NCI-H1436 treated with DMSO at 0.1 percent for 48 hours (cell line): ENCODE results near the gene PHEX.
"Not testable (repeated sequence)": the region's sequence is repeated elsewhere in the genome, so short reads cannot be mapped to it uniquely, and the experiment has no call there.

ENCODE experiments used
- DNase-seq: peaks from one replicate; lab custom pipeline; 2025; lab: John Stamatoyannopoulos, UW

The PHEX gene

GRCh38 chrX:22247169-22247568, 215.0 kb downstream of the PHEX start:
- DNase-seq, result no peak

GRCh38 chrX:22248401-22248800, 216.3 kb downstream of the PHEX start:
- DNase-seq, result no peak

- DNase-seq, result no peak
Observed at GRCh38 chrX:22249371-22249770, 217.2 kb downstream of the PHEX start.

GRCh38 chrX:22268706-22269105, 236.6 kb downstream of the PHEX start:
- no peak for DNase-seq

GRCh38 chrX:22272613-22273012, 240.5 kb downstream of the PHEX start, which contains the start of gene CBLL2:
TSS of gene CBLL2 (plus strand) at chrX:22272913. CDS start at chrX:22272992, 79 bp downstream.
- DNase-seq, result no peak

GRCh38 chrX:22273714-22274317, 241.7 kb downstream of the PHEX start:
- no peak for DNase-seq

- no peak for DNase-seq
Observed at GRCh38 chrX:22276781-22277180, 244.7 kb downstream of the PHEX start.

- no peak for DNase-seq
Observed at GRCh38 chrX:22278375-22278774, 246.2 kb downstream of the PHEX start.

GRCh38 chrX:22289209-22289608, 257.1 kb downstream of the PHEX start:
- DNase-seq, result not testable (repeated sequence)

GRCh38 chrX:22296871-22297270, 264.7 kb downstream of the PHEX start:
- DNase-seq, result no peak

- DNase-seq, result peak; percentile 69
Observed at GRCh38 chrX:22300130-22300529, 268.0 kb downstream of the PHEX start.
